ENCODE measurements around the gene TBRG4.

TBRG4 gene

GRCh38 chr7:45054442-45054841 lies 57.1 kb downstream of the TBRG4 start:
- no peak overlapping the region for H3K27ac ChIP-seq
- TF ChIP-seq CTCF (conservative IDR thresholded peaks at IDR 0.05) (no peak), ZFX (IDR thresholded peaks at IDR 0.05) (no peak)

DNA sequence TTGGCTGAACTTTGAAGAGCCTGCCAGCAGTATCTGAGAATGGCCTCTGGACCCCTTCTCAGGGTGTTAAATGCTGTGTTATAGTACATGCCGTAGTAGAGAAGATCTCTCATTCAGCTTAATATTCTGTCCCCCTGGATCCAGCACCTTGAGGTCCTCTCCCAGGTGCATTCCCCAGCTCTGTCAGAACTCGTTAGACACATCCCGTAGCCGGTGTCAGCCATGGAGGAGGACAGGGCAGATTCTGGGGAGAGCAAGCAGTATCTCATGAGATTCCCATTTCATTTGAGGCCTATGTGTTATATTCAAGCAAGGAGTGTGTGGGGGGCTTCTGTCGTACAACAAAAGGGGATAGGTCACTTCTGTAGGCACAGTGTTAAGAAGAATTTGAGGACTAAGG lies 57.6 kb downstream of the TBRG4 start:
- TF ChIP-seq CTCF (conservative IDR thresholded peaks at IDR 0.05) (no peak), ZFX (IDR thresholded peaks at IDR 0.05) (no peak)

GRCh38 chr7:45053401-45053800 lies 58.1 kb downstream of the TBRG4 start:
- TF ChIP-seq CTCF (conservative IDR thresholded peaks at IDR 0.05) (no peak), ZFX (IDR thresholded peaks at IDR 0.05) (no peak)
- no peak overlapping the region for H3K27ac ChIP-seq

More for the DNA sequence above, 57.6 kb downstream of the TBRG4 start:
- no peak overlapping the region for H3K27ac ChIP-seq

GRCh38 chr7:45052011-45052410 lies 59.5 kb downstream of the TBRG4 start:
- TF ChIP-seq ZFX (IDR thresholded peaks at IDR 0.05) (no peak), CTCF (conservative IDR thresholded peaks at IDR 0.05) (no peak)
- no peak overlapping the region for H3K27ac ChIP-seq

DNA sequence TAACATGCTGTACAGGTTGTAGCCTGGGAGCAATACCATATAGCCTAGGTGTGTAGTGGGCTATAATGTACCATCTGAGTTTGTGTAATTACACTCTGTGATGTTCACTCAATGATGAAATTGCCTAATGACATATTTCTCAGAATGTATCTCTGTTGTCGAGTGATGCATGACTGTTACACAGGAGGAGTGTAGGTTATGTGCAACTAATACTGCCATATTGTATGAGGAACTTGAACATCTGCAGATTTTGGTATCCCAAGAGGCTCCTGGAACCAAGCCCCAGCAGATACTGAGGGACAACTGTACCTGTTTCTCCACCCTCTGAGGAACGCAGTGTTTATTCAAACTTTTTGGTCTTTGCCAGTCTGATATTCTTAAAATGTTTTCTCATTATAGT lies 61.3 kb downstream of the TBRG4 start:
- H3K27ac ChIP-seq, result no peak overlapping the region
- TF ChIP-seq ZFX (IDR thresholded peaks at IDR 0.05), result no peak
- TF ChIP-seq CTCF (conservative IDR thresholded peaks at IDR 0.05), result no peak
